GM21619 (cell line): ENCODE results near the gene SPATA6L.
A peak's percentile ranks its signal among the peaks of the same experiment; 100 is the strongest.
"Not testable (repeated sequence)": the region's sequence is repeated elsewhere in the genome, so short reads cannot be mapped to it uniquely, and the experiment has no call there.

Experiments
- ATAC-seq: cut with Tn5 transposase; IDR thresholded peaks from one replicate; pipeline ENCODE4 v1.9.1; 2021; ENCODE audit not compliant: unreplicated experiment

SPATA6L gene

DNA sequence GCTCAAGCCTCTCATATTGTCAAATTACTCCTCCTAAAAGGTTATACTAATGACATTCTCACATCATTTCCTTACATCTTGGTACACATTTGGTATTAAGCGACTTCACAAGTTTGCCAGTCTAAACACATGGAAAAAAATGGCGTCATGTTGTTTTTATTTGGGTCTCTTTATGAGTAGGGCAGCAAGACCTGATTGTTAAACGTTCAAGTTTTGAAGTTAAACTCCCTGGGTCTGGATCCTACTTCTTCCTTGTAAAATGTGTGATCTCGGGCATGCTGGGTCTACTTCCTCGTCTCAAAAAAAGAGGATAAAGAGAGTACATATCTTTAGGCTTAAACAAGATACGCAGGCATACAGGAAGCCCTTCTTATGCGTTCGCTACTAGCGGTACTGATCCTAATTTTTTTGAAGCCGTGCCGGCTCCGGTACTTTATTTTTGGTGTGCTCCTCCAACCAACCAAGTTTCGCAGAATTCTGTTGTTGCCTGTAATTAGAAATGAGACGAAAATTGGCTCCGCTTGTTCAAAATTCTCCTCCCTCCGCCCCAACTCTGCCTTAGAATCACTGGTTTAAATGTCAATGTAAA lies 12.5 kb upstream of the SPATA6L start:
- no peak for ATAC-seq

DNA sequence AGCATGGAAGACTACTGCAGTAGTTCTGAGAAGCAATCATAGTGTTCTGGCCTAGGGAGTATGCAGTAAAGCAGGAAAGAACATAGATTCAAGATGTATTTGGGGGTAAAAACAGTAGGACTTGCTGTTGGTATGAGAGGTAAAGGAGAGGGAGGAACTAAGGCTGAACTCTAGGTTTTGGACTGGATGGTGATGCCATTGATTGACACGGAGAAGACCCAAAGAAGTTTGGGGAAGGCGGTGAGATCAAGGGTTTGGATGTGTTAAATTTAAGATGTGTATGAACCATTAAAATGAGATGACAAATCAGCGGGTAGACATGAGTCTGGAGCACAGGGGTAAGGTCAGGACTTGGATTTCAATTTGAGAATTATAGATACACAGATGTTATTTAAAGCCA lies 11.1 kb upstream of the SPATA6L start:
- ATAC-seq: no peak

DNA sequence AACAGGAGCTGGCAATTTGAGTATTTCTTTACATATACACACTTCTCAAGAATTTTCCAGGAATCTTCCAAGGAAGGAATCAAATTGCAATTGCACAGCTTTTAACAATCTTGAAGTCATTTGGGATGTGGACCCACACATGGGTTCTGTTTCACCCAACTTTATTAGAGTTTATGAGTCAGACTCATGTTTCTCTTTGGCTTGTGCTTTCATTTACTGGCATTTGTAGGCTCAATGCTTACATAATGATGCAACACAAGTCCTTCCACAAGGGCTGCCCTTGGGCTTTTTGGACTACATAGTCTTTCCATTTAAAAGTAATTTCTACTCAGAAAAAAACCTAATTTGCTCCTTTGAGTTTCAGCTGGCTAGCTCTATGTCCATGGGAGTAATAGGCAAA lies 8.5 kb upstream of the SPATA6L start:
- no peak for ATAC-seq

DNA sequence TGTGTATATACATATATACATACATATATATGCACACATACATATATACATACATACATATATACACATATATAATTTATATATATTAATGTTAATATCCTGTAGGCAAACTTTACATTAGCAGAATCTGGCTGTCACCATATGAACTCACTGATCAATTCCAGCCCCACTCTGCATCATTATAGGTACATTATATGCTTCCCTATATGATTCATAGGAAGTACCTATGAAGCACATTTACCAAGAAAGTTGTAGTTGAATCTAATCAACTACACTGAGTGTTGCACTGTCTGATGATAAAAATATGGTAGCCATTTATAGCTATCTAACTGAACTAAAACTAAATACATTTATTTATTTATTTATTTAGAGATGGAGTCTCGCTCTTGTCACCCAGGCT lies 5.5 kb upstream of the SPATA6L start:
- no peak for ATAC-seq

DNA sequence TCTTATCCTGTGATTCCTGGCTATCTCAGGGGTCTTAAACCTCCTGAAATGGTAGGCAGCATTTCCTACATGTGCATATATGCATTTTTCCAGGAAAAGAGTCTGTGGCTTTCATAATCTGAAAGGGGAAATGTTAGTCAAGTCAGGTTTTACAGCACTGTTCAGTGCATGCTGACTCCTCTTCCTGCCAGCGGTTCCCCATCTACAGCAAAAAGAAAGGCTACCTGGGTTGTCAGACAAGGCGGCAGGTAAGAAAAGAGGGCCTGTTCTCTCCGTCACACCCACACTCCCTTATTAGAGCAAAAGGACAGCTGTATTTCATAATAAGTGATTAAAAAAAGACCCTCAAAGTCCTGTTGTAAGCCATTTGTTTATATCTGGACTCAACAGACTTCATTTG lies 4.3 kb upstream of the SPATA6L start:
- no peak for ATAC-seq

DNA sequence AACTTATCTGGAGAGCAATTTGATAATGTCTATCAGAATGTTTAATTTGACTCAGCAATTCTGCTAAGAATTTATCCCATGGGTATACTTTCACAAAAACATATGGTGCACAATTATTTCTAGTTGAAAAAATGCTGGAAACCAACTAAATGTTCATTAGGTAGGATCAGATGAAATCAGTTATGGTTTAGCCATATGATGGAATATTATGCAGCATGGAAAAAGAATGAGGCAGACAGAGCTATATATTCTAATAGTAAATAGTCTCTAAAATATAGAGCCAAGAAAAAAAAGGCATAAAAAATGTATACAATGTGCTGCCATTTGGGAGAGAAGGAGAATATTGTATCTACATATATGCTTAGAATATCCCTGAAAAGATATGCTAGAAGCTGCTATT lies 3.6 kb upstream of the SPATA6L start:
- no peak for ATAC-seq

DNA sequence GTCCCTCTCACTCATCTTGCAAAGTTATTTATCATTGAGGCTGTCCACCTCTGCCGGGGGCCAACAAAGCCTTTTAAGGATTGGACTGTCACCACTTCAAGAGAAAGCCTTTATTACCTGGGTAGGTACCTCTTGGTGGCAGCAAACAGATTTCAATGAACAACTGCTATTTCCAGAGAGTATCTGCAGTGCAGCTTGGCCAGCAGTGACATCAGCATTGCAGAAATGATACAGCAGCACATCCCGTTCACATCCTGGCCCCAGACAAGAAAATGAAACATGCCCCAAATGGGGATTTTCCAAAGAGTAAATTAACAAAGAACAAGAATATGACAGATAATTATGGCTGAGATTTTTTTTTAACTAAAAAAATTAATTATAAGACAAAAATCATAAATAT lies 2.3 kb upstream of the SPATA6L start:
- ATAC-seq: no peak

DNA sequence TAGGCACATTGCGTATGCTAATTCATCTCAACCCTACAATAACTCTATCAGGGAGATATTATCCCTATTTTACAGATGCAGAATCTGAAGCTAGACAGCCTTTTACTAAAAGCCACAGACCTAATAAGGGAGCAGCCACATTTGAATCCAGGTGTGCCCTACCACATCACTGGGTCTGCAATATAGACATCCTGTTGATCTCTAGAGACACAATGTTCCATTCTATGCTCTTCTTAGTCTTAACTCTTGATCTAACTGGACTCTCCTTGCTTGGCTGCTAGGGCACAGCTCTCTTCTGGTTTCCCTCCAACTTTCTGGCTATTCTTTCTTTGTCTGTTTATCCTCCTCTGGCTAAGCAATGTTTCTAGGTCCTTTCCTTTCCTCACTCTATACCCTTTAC lies 1.4 kb upstream of the SPATA6L start:
- ATAC-seq: no peak

DNA sequence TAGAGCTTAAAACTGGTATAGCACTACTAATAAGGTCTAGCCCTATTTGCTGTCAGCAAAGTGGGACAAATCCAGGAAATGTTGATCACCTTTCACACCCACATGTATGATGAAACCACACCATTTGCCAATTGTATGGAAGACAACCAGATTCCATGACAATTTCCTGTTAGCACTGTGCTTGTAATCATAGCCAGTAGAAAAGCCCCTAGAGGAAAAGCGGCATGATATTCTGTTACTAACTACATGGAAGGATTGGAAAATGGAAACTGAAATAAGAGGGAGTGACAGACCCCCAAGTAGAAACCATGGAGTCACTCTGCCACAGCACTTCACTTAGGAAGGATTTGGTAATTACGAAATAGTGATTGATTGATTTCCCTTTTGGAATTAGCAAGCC lies 923 bp downstream of the SPATA6L start:
- ATAC-seq: no peak

DNA sequence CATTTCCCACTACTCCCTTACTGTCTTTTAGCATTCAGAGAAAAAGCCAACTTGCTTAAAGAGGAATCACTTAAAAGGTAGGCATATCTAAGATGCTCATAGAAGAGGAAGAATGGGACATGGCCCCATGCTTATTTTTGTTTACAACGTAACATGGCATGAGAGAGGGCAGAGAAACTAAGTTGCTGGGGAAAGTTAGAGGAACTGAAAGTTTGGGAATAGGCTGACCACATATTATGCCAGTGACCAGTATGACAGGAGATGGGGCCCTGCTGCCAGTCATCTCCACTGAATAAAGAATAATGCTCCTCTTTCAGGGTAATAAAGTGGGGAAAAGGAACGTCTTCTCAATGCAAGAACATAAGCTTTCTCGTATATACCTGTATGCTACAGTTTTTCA lies 2.3 kb downstream of the SPATA6L start:
- ATAC-seq: no peak

DNA sequence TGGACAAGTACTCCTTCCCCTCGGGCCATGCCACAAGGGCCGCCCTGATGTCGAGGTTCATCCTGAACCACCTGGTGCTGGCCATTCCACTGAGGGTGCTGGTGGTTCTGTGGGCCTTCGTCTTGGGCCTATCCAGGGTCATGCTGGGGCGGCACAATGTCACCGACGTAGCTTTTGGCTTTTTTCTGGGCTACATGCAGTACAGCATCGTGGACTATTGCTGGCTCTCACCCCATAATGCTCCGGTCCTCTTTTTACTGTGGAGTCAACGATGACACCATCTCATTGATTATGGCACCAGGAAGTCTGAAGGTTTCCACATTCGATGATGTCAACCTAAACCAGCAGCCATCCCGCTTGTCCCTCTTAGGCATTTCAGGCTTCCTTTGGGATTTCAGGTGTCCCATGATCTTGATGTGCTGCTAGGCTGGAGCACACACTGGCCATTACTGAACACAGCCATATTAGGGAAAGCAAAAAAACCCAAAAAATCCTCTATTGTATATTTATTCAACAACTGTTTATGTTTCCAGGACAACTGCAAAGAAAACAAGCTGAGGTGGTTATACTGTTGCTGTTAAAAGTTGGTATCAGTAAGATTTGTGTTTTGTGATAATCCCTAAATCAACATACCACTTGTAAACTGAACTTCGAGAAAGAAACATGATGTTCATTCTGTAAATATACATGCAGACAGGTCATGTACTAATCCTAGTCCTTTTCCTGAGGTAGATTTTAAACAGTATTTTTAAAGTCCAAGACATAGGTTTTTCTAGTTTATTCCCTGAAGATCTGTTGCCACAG lies 3.1 kb downstream of the SPATA6L start:
- no peak for ATAC-seq

DNA sequence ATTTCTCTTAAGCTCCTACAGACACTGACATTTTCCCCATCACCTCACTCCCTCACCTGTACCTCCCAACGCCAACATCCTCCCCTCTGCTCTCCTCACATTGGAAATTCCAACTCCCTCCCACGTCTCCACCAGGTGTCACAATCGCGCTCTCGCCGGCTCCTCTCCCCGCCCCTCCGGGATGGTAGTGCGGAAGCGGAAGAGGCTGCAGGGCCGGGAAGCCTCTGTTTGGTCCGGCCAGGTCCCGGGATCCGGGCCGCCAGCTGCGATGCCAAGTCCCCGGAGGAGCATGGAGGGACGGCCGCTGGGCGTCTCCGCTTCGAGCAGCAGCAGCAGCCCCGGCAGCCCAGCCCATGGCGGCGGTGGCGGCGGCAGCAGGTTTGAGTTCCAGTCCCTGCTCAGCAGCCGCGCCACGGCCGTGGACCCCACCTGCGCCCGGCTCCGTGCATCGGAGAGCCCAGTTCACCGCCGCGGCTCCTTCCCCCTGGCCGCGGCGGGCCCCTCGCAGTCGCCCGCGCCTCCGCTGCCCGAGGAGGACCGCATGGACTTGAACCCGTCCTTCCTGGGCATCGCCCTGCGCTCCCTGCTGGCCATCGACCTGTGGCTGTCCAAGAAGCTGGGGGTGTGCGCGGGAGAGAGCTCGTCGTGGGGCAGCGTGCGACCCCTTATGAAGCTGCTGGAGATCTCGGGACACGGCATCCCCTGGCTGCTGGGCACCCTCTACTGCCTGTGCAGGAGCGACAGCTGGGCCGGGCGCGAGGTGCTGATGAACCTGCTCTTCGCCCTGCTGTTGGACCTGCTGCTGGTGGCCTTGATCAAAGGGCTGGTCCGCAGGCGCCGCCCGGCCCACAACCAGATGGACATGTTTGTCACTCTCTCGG lies 3.9 kb downstream of the SPATA6L start, which contains the start of gene PLPP6:
Gene PLPP6, plus strand, starts transcription at position 187 of the 881 bp plus-strand sequence. Its CDS starts 82 bp downstream, at position 269.
- ATAC-seq: peak; percentile 84

DNA sequence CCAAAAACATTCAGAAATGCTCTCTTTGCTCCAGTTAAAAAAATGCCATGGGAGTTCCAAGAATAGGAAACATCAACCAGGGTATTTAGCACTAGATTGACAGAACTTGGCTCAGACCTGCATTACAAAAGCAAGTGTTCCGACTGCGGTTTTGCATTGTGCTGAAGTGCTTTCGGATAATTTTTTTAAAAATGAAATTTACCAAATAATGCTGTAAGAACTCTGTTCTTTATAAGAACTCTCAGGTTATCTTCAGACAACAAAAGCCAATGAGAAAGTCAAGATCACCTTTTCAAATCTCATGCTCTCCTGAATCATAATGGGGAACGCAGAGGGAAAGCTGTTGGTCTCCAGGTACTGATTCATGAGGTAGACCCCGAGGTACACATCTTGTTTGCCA lies 4.7 kb downstream of the SPATA6L start:
- no peak for ATAC-seq

DNA sequence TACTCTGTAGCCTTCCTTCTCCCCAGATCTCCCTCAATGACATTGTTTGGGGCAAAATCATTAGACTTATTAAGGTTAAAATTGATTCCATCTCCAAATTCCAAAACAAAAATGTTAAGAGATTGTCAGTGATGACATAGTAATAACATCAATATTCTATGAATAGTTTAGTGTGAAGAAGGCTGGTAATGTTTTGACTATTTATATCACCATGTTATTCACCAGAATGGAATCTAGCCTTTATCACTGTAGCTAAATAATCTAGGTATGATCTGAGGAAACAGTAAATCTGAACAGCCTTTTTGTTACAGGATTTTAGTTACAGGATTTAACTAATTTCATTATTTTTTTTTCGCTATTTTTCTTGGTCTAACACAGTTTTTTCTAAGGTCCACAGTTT lies 5.1 kb downstream of the SPATA6L start:
- ATAC-seq: no peak

DNA sequence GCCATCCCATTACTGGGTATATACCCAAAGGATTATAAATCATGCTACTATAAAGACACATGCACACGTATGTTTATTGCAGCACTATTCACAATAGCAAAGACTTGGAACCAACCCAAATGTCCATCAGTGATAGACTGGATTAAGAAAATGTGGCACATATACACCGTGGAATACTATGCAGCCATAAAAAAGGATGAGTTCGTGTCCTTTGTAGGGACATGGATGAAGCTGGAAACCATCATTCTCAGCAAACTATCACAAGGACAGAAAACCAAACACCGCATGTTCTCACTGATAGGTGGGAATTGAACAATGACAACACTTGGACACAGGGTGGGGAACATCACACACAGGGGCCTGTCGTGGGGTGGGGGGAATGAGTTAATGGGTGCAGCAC lies 5.6 kb downstream of the SPATA6L start:
- not testable (repeated sequence) for ATAC-seq

DNA sequence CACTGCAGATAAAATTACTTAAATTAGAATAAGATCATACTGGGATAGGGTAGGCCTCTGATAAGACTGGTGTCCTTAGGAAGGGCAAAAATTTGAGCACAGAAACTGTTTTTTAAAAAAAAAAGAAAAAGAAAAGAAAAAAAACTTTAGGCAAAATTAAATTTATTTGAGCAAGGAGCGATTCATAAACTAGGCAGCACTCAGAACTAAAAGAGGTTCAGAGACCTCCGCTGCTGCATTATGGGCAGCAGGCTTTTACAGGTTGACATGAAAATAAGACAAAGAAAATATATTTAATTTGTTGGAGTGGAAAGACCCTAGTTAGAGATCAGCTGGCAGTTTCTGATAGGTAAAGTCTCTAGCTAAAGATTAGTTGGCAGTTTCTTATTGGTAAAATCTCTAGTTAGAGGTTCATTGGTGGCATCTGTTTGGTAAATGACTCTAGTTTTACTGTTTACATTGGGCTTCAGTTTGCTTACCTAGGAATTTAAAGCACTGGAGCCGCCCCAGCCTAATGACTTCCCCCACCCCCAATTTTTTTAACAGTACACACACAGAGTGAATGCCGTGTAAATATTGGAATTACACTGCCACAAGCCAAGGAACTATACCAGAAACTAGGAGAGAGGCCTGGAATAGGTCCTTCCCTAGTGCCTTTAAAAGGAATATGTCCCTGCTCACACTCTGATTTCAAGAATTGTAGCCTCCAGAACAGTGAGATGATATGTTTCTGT lies 8.7 kb downstream of the SPATA6L start:
- no peak for ATAC-seq

DNA sequence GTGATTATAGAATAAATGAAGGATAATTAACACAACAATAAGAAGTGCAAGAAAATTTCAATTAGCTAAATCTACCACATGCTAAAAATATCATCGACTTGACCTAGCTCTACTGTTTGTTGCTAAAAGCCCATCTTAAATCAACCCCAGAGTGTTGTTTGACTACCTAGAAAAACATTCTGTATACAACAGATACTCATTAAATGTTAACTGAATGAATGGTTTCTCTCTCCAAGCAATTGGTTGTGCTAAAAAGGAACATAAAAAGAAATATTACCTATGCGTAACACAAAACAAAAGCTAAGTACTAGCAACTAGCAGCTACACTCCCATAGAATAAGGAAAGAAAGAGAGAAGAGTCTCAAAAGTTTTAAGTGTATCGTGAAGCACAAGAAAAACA lies 9.7 kb downstream of the SPATA6L start:
- ATAC-seq: no peak

DNA sequence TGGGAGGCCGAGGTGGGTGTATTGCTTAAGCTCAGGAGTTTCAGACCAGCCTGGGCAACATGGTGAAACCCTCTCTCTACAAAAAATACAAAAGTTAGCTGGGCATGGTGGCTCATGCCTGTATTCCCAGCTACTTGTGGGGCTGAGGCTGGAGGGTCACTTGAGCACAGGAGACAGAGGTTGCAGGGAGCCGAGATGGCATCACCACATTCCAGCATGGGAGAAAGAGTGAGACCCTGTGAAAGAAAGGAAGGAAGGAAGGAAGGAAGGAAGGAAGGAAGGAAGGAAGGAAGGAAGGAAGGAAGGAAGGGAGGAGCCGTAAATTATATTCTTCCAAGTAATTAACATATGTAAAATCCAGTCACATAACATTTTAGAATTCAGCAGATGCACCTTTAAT lies 10.1 kb downstream of the SPATA6L start:
- ATAC-seq: not testable (repeated sequence)

DNA sequence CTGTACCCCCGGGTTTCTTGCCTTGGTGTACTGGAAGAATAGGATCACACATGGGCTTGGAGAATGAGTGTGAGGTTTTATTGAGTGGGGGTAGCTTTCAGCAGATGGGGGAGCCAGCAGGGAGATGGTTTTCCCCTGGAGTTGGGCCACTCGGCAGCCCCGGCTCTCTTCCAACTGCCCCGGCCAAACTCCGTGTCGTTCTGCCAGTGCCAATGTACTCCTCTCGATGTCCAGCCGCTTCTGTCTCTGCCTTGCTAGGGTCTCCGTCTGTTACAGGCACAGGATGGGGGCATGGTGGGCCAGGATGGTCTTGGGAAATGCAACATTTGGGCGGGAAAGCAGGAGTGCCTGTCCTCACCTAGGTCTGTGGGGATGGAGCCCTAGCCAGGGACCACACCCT lies 11.7 kb downstream of the SPATA6L start:
- no peak for ATAC-seq

DNA sequence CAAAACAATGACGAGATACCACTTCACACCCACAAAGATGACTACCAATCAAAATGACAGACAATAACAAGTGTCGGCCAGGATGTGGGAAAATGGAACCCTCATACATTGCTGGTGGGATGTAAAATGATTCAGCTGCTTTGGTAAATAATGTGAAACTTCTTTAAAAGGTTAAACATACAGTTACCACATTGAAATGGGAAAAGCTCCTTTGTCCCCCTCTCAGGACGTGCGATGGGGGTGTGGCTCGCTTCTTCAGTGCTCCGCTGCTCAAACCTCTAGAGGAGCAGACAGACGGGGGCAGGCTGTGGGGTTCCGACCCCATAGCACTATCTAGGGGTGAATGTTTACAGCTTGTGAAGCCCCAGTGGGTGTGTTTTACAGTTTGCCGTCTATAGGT lies 12.2 kb downstream of the SPATA6L start:
- no peak for ATAC-seq

DNA sequence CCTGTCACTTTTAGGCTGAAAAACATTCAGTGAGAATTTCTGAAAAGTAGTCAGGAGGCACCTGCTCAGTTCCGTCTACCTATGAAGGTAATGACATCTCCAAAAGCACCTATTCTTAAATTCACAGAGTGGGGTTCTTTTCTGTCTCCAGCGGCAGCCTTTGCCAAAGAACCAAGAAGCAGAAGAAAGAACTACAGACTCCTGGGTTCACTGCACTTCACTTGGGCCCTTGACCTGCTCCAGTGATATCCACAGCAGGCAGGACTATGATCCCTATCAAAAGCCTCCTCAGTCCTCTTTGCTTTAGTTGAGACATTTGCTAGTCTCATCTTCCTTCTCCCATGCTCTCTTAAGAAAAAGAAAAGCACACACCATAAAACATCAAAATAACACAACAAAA lies 23.9 kb downstream of the SPATA6L start:
- ATAC-seq: no peak
